HG03460 (cell line): ENCODE measurements around the gene SLC7A10.
"Not testable (repeated sequence)": the region's sequence is repeated elsewhere in the genome, so short reads cannot be mapped to it uniquely, and the experiment has no call there.

Source experiments
- ATAC-seq: cut with Tn5 transposase; IDR thresholded peaks from one replicate; pipeline ENCODE4 v1.9.1; 2021; ENCODE audit not compliant: unreplicated experiment

Gene SLC7A10

GRCh38 chr19:33203529-33203928 is 22.1 kb downstream of the SLC7A10 start:
- no peak for ATAC-seq

DNA sequence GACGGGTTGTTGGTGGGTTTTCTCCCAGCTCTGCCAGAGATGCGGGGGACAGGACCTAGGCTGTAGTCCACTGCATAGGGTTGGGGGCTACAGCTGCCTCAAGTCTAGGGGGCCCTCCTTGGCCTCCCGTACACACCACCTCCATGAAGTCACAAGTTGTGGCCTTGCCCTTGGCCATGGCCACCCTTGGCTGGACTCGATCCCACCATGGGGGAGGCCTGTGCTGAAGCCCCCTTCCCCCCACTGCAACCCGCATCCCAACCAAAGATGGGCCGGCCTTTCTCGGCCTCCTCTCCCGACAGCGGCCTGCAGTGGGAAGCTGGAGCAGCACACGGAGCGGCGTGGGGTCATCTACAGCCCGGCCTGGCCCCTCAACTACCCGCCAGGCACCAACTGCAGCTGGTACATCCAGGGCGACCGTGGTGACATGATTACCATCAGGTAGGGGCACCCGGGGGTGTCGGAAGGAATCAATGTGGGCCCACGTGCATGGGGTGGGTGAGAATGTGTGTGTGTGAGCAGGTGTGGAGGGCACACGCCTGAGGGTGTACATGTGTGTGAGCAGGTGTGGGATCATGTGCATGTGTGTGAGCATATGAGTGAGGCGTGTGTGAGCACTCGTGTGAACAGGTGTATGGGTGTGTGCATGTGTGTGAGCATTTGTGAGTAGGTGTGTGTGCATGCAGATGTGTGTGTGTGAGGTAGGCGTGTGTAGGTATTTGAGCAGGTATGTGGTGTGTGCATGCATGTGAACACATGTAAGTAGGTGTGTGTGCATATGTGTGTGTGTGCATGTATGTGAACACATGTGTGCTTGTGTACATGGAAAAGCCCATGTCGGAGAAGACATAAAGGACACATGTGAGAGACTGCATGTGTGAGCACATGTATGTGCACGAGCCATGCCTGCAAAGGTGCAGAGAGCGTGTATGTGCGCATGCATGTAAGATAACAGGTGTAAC is 22.8 kb downstream of the SLC7A10 start:
- ATAC-seq: no peak

DNA sequence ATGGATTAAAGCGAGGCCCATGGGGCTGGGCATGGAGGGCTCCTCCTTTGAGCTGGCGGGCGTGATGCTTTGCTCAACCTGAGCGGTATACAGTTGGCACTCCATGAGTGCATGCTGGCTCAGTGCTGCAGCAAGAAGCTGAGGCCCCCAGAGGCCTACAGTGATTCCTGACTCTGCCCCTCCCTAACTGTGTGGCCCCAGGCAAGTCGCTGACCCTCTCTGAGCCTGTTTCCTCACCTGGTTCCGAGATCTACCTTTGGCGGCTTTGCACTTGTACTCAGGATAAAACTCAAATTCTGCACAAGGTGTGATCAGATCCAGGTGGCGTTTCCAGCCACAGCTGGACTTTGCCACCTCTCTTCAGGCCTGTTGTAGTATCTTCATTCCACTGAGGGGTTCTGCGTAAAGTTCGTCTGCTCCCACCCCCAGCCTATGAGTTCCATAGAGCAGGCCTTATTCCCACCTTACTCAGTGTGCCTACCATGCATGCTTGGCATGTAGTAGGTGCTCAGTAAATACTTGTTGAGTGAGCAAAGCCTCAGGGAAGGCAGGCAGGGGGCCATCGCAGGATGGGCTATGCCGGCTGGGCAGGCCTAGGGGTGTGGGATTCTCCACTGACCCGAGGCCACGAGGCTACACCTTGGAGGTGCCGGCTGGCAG is 23.6 kb downstream of the SLC7A10 start:
- ATAC-seq: no peak

DNA sequence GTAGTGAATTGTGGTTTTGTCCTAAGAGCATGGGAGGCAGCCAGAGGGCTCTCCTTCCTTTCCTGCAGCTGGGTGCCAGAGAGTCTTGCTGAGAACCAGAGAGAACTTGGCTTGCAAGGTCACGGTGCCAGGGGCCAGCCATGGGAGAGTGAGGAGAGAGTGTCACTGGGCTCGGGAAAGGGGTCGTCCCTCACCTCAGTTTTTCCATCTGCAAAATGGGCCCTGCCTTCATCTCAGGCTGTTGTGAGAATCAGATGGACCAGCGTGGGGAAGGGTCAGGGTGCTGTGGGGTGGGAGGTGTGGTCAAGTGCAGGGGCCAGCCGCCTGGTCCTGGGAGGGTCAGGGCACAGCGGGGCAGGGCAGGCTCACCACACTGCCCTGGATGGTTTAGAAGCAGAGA is 24.2 kb downstream of the SLC7A10 start:
- no peak for ATAC-seq

DNA sequence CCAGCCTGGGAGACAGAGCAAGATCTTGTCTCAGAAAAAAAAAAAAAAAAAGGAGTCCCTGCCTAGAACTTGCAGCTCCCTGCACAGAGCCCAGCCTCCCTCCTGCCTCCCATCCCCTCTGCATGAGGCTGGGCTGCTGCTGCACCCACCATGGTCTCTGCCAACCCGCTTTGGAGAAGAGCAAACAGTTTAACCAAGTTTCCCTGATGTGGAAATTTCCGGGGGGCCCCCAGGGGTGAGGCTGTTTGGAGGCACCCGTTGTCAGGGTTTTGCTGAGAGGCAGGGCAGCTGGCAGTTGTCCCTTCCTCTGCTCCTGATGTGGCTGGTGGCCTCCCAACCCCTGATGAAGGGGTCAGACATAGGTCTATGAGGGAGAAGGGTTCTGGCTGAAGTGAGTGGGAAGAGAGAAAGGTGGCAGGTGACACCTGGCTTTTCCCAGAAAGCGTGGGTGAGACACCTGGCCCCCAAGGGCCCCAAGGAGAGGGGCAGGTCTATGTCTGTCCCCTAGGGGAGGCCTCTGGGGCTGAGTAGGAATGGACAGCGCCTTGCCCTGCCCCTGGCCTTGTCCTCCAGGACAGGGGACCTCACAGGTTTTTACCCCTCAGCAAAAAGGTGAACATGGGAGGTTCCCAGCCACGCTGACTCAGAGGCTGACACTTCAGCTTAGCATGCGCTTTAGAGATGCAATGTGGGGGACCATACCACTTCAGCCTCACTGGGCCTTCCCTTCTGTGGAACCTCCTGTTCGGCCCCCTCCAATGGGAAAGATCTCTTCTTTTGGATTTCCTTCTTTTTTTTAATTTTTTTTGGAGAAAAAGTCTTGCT is 26.0 kb downstream of the SLC7A10 start:
- ATAC-seq: no peak

DNA sequence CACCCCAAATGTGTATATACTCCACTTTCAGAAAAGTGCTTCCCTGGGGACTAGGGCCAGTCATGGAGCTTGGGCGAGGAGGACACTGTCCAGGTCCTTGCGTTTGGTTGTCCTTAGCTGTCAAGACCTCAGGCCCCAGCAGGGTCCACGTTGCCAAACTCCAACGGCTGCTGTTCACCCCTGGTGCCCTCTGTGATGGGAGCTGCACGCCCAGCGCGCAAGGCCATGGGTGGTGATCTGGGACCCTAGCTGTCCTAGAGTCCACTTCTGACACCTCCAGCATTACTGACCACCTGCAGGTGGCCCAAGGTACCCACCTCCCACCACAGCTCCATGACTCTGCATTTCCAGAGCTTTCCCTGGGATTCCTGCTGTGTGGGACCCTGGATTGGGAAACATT is 27.5 kb downstream of the SLC7A10 start:
- no peak for ATAC-seq

DNA sequence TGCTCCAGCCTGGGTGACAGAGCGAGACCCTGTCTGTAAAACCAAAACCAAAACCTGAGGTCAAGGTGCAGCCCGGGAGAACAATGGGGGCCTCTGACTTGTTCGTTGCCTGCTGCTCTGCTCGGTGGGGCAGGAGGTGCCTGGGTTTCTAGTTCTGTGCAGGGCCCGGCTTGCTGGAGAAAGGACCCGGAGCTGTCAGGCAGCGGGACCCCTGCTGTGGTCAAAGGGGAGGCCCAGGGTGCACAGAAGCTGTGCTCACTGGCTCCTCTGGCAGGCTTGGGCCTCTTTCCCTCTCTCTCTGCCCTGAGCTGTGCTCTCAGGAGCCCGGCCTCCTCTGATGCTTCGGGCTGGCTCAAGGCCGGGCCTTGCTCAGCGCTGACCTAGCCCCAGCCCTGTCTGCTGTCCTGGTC is 28.1 kb downstream of the SLC7A10 start:
- no peak for ATAC-seq

DNA sequence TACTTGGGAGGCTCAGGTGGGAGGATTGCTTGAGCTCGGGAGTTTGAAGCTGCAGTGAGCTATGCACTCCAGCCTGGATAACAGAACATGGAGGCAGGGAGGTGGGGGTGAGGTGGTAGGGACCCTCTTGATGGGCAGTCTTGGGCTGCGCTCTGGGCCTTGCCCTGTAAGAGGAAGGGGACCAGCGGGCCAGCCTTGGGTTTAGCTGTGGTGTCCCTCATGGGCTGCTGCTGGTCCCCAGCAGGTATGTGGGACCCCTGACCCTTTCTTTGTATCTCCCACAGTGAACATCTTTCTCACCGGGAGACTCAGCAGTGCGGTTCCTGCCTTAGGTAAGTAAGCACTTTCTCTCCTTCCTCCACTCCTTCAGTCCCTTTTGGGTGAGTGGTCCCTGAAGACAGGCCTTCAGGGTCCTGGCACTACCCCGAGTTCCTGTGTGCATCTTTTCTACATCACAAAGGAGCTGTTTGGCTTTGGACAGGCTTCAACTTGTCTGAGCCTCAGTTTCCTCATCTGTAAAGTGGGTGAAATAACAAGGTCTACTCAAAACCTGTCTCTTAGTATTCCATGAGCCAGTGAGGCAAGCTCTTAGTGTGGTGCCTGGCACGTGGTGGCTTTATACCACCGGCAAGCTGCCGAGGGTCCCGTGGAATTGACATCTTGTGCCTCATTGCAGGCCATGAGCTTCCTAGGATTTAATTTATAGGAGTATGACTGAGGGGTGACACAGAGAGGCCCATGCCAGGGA is 29.0 kb downstream of the SLC7A10 start:
- no peak for ATAC-seq

DNA sequence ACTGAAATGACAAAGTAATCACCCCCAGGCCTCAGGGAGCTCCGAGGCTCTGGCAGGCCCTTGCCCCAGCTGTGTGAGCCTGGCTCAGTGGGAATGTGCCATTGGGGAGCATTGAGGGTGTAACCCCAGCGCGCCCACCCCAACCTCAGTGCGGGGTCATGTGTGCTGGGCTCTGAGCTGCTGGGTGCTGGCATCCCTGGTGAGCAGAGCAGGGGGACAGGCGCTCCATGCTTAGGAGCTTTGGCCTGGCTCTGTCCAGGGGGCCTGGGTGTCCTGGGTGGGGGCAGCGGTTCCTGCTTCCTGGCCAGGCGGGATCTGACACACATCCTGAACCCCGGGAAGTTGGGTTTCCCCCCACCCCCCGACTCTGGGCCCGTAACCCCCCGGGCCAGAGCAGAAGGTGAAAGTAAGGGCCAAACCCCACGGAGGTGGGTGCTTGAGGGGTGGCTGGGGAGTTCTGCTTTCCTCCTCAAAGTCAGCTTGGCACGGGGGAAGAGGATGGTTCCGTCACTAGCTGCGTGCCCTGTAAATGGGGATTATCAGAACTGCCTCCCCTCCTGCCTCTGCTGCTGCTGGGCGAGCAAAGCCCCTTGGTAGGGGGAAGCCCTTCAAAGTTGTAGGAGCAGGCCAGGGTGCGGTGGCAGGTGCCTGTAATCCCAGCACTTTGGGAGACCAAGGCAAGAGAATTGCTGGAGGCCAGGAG is 29.9 kb downstream of the SLC7A10 start:
- no peak for ATAC-seq

DNA sequence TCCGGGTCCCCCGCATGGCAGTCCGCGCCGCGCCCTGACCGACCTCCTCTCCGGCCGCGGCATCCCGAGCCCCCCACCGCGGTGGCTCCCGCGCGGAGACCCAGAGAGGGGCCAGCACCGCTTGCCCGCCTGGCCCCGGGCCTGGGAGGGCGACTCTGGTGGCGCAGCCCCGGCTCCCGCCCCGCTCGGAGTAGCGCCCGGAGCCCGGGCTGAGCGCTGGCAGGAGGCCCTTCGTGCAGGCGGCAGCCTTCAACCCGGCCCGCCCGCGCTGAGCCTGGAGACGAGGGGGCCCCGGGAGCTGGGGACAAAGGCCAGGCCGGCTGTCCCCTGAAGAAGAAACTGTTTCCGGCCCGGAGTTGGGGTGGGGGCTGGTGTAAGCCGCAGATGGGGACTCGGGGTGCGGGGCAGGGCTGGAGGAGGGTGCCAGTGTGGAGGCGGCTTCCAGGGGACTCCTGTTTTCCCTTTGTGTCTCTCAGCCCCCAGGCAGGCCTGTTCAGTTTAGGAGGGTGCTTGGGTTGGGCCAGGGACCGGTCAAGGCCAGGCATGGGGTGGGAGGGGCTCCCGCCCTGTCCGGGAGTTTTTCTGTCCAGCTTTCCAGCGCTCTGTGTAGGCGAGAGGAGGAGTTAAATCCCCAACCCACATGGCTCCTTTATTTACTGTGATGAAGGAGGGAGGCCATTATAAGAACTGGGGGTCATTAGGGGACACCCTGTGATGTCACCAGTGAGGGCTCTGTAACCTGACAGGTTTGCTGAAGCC is 30.6 kb downstream of the SLC7A10 start:
- ATAC-seq: no peak

GRCh38 chr19:33194532-33194885 is 31.1 kb downstream of the SLC7A10 start:
- ATAC-seq: no peak

- ATAC-seq: no peak
Measured at GRCh38 chr19:33193865-33194362, 31.7 kb downstream of the SLC7A10 start, which contains the start of gene LRP3. Gene LRP3 (plus strand): TSS chr19:33194330. CDS start chr19:33194786, 456 bp downstream.

DNA sequence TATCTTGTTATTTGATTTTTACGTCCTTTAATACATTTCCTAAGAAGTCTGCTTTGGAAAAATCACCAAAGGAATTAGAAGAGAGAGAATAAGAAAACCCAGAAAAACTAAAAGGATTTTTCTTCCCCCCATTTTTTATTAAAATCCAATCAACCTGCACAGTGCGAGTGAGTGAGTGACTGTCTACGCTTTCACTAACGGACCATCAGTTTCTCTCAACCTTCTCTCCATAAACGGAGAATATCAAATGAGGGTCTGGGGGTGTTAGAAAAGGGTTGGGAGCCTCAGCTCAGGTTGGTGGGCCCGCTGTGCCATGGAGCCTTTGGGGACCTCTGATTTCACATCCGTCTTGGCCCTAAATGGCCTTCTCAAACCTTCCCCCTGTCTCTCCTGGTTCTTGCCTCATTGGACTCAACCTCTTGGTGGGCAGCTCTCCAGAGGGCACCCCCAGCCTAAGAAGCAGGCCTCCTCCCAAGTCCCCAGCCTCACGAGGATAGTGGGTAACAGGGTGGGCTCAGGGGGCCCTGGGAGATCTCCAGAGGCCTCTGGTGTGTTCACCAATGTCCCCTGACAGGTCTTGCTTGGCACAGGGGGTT is 32.3 kb downstream of the SLC7A10 start:
- ATAC-seq: no peak

GRCh38 chr19:33192010-33192409 is 33.6 kb downstream of the SLC7A10 start:
- no peak for ATAC-seq

- ATAC-seq: no peak
Measured at GRCh38 chr19:33191501-33191900, 34.1 kb downstream of the SLC7A10 start.

DNA sequence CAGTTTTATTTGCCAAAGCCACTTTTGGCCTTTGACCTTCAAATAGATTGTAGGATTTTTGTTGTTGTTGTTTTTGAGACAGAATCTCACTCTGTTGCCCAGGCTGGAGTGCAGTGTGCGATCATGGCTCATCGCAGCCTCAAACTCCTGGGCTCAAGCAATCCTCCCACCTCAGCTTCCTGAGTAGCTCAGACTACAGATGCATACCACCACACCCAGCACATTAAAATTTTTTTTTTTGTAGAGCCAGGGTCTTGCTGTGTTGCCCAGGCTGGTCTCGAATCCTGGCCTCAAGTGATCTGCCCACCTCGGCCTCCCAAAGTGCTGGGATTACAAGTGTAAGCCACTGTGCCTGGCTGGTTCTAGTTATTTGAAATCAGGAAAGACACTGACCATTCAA is 34.6 kb downstream of the SLC7A10 start:
- ATAC-seq: not testable (repeated sequence)

DNA sequence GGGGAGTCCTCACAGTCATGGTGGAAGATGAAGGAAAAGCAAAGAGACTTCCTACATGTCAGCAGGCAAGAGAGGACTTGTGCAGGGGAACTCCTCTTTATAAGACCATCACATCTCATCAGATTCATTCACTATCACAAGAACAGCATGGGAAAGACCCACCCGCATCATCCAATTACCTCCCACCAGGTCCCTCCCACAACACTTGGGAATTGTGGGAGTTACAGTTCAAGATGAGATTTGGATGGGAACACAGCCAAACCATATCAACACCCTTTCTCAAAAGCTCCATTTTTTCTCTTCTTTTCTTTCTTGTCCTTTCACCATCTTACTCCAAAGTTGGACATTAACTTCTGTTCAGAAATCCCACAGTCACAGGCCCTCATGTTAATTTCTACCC is 36.2 kb downstream of the SLC7A10 start:
- ATAC-seq: no peak

- ATAC-seq: no peak
Measured at GRCh38 chr19:33187183-33187540, 38.5 kb downstream of the SLC7A10 start.
